Measurements from ENCODE around the gene NPY4R2.
"Not testable (repeated sequence)": the region's sequence is repeated elsewhere in the genome, so short reads cannot be mapped to it uniquely, and the experiment has no call there.

DNA sequence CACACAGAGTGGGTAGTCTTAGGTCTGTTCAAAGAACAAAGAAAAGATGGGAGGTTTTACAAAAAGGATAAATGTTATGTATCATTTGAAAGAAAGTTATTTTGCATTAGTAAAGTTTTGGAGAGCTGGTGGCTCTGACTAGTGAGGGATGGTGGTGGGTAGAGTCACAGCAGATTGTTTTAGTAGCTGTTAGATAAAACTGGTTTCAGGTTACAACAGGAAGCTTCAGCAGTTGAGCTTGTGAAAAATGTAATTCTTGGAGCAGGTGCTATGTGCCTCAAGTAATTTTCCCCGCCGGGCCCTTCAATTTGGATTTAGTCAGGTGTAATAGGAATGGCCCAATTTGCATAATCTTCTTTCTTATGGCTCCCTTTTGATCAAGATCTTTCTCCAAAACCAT lies 20.6 kb upstream of the NPY4R2 start:
- not testable (repeated sequence) for TF ChIP-seq POLR2A (IDR thresholded peaks at IDR 0.05)
- TF ChIP-seq, protein P1, sequence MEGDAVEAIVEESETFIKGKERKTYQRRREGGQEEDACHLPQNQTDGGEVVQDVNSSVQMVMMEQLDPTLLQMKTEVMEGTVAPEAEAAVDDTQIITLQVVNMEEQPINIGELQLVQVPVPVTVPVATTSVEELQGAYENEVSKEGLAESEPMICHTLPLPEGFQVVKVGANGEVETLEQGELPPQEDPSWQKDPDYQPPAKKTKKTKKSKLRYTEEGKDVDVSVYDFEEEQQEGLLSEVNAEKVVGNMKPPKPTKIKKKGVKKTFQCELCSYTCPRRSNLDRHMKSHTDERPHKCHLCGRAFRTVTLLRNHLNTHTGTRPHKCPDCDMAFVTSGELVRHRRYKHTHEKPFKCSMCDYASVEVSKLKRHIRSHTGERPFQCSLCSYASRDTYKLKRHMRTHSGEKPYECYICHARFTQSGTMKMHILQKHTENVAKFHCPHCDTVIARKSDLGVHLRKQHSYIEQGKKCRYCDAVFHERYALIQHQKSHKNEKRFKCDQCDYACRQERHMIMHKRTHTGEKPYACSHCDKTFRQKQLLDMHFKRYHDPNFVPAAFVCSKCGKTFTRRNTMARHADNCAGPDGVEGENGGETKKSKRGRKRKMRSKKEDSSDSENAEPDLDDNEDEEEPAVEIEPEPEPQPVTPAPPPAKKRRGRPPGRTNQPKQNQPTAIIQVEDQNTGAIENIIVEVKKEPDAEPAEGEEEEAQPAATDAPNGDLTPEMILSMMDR (IDR thresholded peaks at IDR 0.05 in 8 of 11, conservative IDR thresholded peaks at IDR 0.05 in 3 of 11), result not testable (repeated sequence)

Data from spleen (tissue), 7 donors.